CD14-positive monocyte (primary cell): Measurements from ENCODE around the gene OPN1LW. TPM values are rescaled to one million over a fixed set of nuclear protein-coding genes. Genes with fewer than 3 reads are reported as not detected.
A peak's percentile ranks its signal among the peaks of the same experiment; 100 is the strongest.

ENCODE experiments used
- DNase-seq, 3 donors: peaks; one replicate each; pipeline ENCODE4 v3.0.0-alpha.2; 2011 to 2022
- H2AFZ ChIP-seq: 2 replicates; pipeline ENCODE4 v1.6.0; 2012; ENCODE audit warnings: mild to moderate bottlenecking, low read depth, low read length, inconsistent platforms; ENCODE audit not compliant: insufficient read depth, poor library complexity, severe bottlenecking
- H3K27ac ChIP-seq, 2 donors: 1 replicate in 1 of 2; 2 replicates in 1 of 2; pipeline ENCODE4 v1.5.1; 2012 to 2013; ENCODE audit warnings: low read length in 2 of 2, control low read depth in 1 of 2, inconsistent platforms in 1 of 2, low read depth in 1 of 2, mild to moderate bottlenecking in 1 of 2
- H3K27me3 ChIP-seq, 2 donors: one replicate each; pipeline versions ENCODE4 v1.6.0 to v1.6.1; 2011 to 2013; ENCODE audit warnings: low read length in 2 of 2; ENCODE audit not compliant: control insufficient read depth in 2 of 2, insufficient read depth in 2 of 2
- H3K36me3 ChIP-seq, 2 donors: replicated peaks in 1 of 2; 1 replicate in 1 of 2; 2 replicates in 1 of 2; pipeline versions ENCODE4 v1.5.1 to v1.6.1; 2012 to 2013; ENCODE audit warnings: low read length in 2 of 2, control low read depth in 1 of 2, inconsistent platforms in 1 of 2, mild to moderate bottlenecking in 1 of 2; ENCODE audit not compliant: insufficient read depth in 2 of 2, control insufficient read depth in 1 of 2
- H3K4me1 ChIP-seq, 2 donors: 1 replicate in 1 of 2; 2 replicates in 1 of 2; pipeline versions ENCODE4 v1.5.1 to v1.6.1; 2012 to 2013; ENCODE audit warnings: low read length in 2 of 2, control low read depth in 1 of 2, inconsistent platforms in 1 of 2, mild to moderate bottlenecking in 1 of 2, moderate library complexity in 1 of 2; ENCODE audit not compliant: insufficient read depth in 2 of 2, control insufficient read depth in 1 of 2
- H3K4me2 ChIP-seq: replicated peaks from 2 replicates; pipeline ENCODE3; 2012; ENCODE audit warnings: low read length, moderate library complexity, mild to moderate bottlenecking; ENCODE audit not compliant: poor library complexity, severe bottlenecking; ENCODE audit errors: extremely low read depth
- H3K4me3 ChIP-seq, 3 experiments: fragments of 200-600 bp in 1 of 3; sonication (generic) in 1 of 3; replicated peaks in 1 of 3; 1 replicate in 2 of 3; 2 replicates in 1 of 3; pipeline ENCODE4 v1.5.1; 2011 to 2013; ENCODE audit warnings: low read length in 3 of 3, mild to moderate bottlenecking in 3 of 3, control low read depth in 2 of 3, low read depth in 2 of 3, inconsistent platforms in 1 of 3, moderate library complexity in 1 of 3
- H3K79me2 ChIP-seq: 2 replicates; pipeline ENCODE4 v1.6.0; 2012; ENCODE audit warnings: mild to moderate bottlenecking, control low read depth, inconsistent platforms, low read length, moderate library complexity; ENCODE audit not compliant: insufficient read depth
- H3K9ac ChIP-seq: 2 replicates; pipeline ENCODE4 v1.6.0; 2017; ENCODE audit warnings: low read length, mild to moderate bottlenecking; ENCODE audit not compliant: insufficient read depth, poor library complexity, severe bottlenecking
- H3K9me3 ChIP-seq, 2 donors: replicated peaks in 1 of 2; 1 replicate in 1 of 2; 2 replicates in 1 of 2; pipeline versions ENCODE4 v1.5.1 to v1.6.1; 2012 to 2013; ENCODE audit warnings: low read length in 2 of 2, control low read depth in 1 of 2; ENCODE audit not compliant: control insufficient read depth in 1 of 2, insufficient read depth in 1 of 2
- H4K20me1 ChIP-seq: 2 replicates; pipeline ENCODE4 v1.6.0; 2012; ENCODE audit warnings: mild to moderate bottlenecking, low read length, control low read depth, moderate library complexity; ENCODE audit not compliant: insufficient read depth
- H3K27ac Mint-ChIP-seq, 7 donors: one replicate each; pipeline ENCODE4 v1.8.0; 2020; ENCODE audit warnings: mild to moderate bottlenecking in 7 of 7, mixed read lengths in 7 of 7, moderate library complexity in 6 of 7, inconsistent platforms in 2 of 7
- H3K27me3 Mint-ChIP-seq, 3 donors: one replicate each; pipeline ENCODE4 v1.8.0; 2021 to 2022; ENCODE audit warnings: low read depth in 3 of 3, mild to moderate bottlenecking in 3 of 3, mixed read lengths in 3 of 3, moderate library complexity in 3 of 3, inconsistent platforms in 1 of 3
- H3K36me3 Mint-ChIP-seq, 2 donors: one replicate each; pipeline ENCODE4 v1.8.0; 2020; ENCODE audit warnings: mixed read lengths in 2 of 2, inconsistent platforms in 1 of 2, mild to moderate bottlenecking in 1 of 2
- H3K4me1 Mint-ChIP-seq: one replicate; pipeline ENCODE4 v1.8.0; 2020; ENCODE audit warnings: mild to moderate bottlenecking, mixed read lengths
- H3K4me3 Mint-ChIP-seq, 2 donors: one replicate each; pipeline ENCODE4 v1.8.0; 2020; ENCODE audit warnings: mild to moderate bottlenecking in 2 of 2, mixed read lengths in 2 of 2, moderate library complexity in 1 of 2
- H3K9me3 Mint-ChIP-seq, 7 donors: one replicate each; pipeline ENCODE4 v1.8.0; 2020 to 2022; ENCODE audit warnings: mixed read lengths in 7 of 7, mild to moderate bottlenecking in 6 of 7, moderate library complexity in 6 of 7, inconsistent platforms in 2 of 7
- WGBS: methylation state at CpG from one replicate; pipeline ENCODE4 v1.1.5; 2013; ENCODE audit warnings: missing lambda C conversion rate; ENCODE audit not compliant: insufficient coverage; 5-methylcytosine and 5-hydroxymethylcytosine counted together
- intact Hi-C, 2 donors: fragments of 100-400 bp; cut with micrococcal nuclease; formaldehyde crosslinking; loops; one replicate each; pipeline versions ENCODE4 v1.15.0 to v1.15.1; 2023
- polyA plus RNA-seq, 3 donors: library from polyadenylated mRNA; depleted of rRNA in 1 of 3; unstranded in 2 of 3; stranded (reverse) in 1 of 3; fragments of 300-500 nt in 2 of 3; fragments of >200 nt in 1 of 3; fragmentation: Illumina TruSeq in 2 of 3; gene quantifications; 1 replicate in 2 of 3; 2 replicates in 1 of 3; pipeline ENCODE4 v1.2.3, GENCODE V29; 2012 to 2021
- TF ChIP-seq, protein P1 (sequence below): fragments of 200-600 bp; IDR thresholded peaks from one replicate; pipeline ENCODE4 v1.8.0; 2022; ENCODE audit warnings: antibody characterized with exemption, mild to moderate bottlenecking

The OPN1LW gene
- polyA plus RNA-seq, 3 donors, result not detected

DNA sequence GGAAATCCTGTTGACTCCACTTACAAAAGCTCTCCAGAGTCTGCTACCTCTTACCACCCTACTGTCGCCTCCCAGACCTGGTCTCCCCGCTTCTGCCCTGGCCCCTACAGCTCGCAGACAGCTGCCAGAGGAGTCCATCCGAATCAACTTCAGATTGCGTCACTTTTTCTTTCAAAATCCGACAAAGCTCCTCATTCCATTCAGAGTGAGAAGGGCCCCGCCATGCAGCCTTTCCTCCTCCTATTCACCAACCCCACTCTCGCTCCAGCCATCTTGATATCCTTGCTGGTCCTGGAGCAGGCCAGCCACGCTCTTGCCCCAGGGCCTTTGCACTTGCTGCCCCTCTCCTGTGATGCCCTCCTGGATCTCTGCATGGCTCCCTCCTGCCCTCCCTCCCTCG, 5.2 kb upstream of the OPN1LW start:
- TF ChIP-seq, protein P1, sequence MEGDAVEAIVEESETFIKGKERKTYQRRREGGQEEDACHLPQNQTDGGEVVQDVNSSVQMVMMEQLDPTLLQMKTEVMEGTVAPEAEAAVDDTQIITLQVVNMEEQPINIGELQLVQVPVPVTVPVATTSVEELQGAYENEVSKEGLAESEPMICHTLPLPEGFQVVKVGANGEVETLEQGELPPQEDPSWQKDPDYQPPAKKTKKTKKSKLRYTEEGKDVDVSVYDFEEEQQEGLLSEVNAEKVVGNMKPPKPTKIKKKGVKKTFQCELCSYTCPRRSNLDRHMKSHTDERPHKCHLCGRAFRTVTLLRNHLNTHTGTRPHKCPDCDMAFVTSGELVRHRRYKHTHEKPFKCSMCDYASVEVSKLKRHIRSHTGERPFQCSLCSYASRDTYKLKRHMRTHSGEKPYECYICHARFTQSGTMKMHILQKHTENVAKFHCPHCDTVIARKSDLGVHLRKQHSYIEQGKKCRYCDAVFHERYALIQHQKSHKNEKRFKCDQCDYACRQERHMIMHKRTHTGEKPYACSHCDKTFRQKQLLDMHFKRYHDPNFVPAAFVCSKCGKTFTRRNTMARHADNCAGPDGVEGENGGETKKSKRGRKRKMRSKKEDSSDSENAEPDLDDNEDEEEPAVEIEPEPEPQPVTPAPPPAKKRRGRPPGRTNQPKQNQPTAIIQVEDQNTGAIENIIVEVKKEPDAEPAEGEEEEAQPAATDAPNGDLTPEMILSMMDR, result no peak
- Histone ChIP-seq H2AFZ (no peak overlapping the region), H3K4me1 (peaks cover 9 to 10% of the 10 kb centered on the region in 2 donors), H3K9me3 (no peaks in the 10 kb centered on the region), H3K4me2 (no peak overlapping the region), H3K9ac (no peak overlapping the region), H3K27me3 (peaks cover 0 to 14% of the 10 kb centered on the region in 2 donors), H3K36me3 (no peaks in the 10 kb centered on the region), H3K27ac (no peak overlapping the region), H3K4me3 (no peak overlapping the region), H3K79me2 (no peaks in the 10 kb centered on the region), H4K20me1 (no peaks in the 10 kb centered on the region)
- DNase-seq, result peak in 2 of 3 donors; percentile 5 to 7
- Mint-ChIP-seq H3K36me3 (peaks cover 0 to 2% of the 10 kb centered on the region in 2 donors), H3K9me3 (peaks cover 0 to 4% (median 3%) of the 10 kb centered on the region in 7 donors), H3K4me3 (no peak overlapping the region), H3K27ac (peak overlapping the region in 5 of 7 donors; percentile 7 to 86 (median 41)), H3K4me1 (peaks cover 22% of the 10 kb centered on the region), H3K27me3 (peaks cover 5 to 39% (median 6%) of the 10 kb centered on the region in 3 donors)
- 47% methylated on average over 7 of the region's 10 CpGs for WGBS
- intact Hi-C loops, result no loop called here

DNA sequence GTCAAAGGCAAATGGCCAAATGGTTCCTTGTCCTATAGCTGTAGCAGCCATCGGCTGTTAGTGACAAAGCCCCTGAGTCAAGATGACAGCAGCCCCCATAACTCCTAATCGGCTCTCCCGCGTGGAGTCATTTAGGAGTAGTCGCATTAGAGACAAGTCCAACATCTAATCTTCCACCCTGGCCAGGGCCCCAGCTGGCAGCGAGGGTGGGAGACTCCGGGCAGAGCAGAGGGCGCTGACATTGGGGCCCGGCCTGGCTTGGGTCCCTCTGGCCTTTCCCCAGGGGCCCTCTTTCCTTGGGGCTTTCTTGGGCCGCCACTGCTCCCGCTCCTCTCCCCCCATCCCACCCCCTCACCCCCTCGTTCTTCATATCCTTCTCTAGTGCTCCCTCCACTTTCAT, 3.8 kb upstream of the OPN1LW start:
- H3K79me2 ChIP-seq, result no peaks in the 10 kb centered on the region
- H3K4me1 ChIP-seq, result peaks cover 9 to 10% of the 10 kb centered on the region in 2 donors
- no peaks in the 10 kb centered on the region for H4K20me1 ChIP-seq
- intact Hi-C loops, result no loop called here
- Mint-ChIP-seq H3K27me3 (peaks cover 5 to 37% (median 6%) of the 10 kb centered on the region in 3 donors), H3K4me3 (no peak overlapping the region), H3K9me3 (peaks cover 0 to 5% (median 3%) of the 10 kb centered on the region in 7 donors), H3K27ac (no peak overlapping the region), H3K36me3 (peaks cover 0 to 2% of the 10 kb centered on the region in 2 donors), H3K4me1 (peaks cover 22% of the 10 kb centered on the region)
- H3K9ac ChIP-seq, result no peak overlapping the region
- no peaks in the 10 kb centered on the region for H3K36me3 ChIP-seq
- 100% methylated on average over 6 of the region's 12 CpGs for WGBS
- no peaks in the 10 kb centered on the region for H3K9me3 ChIP-seq
- TF ChIP-seq, protein P1, result no peak
- H3K4me3 ChIP-seq, result no peak overlapping the region
- no peak overlapping the region for H2AFZ ChIP-seq
- H3K4me2 ChIP-seq, result no peak overlapping the region
- no peak for DNase-seq
- no peak overlapping the region for H3K27ac ChIP-seq
- H3K27me3 ChIP-seq, result peaks cover 0 to 11% of the 10 kb centered on the region in 2 donors
